SU-DHL-6 (cell line): ENCODE results near the gene CEACAM18.

Experiments
- CTCF ChIP-seq: fragments of 200-600 bp; sonication (generic); IDR thresholded peaks from one replicate; pipeline ENCODE4 v1.5.1; 2017; ENCODE audit warnings: antibody characterized with exemption, mild to moderate bottlenecking, low read length, moderate library complexity; ENCODE audit not compliant: insufficient read depth, poor library complexity, severe bottlenecking
- EZH2phosphoT487 ChIP-seq: fragments of 200-600 bp; sonication (generic), shearing (Covaris generic); conservative IDR thresholded peaks from 2 replicates; pipeline ENCODE4 v1.6.1; 2018; ENCODE audit warnings: mild to moderate bottlenecking, antibody characterized with exemption, low read length, moderate library complexity, mixed read lengths

- TF ChIP-seq CTCF (no peak), EZH2phosphoT487 (no peak)
Measured at GRCh38 chr19:51509823-51510660, 31.7 kb downstream of the CEACAM18 start.
